ENCODE data around the gene B4GALT1.

DNA sequence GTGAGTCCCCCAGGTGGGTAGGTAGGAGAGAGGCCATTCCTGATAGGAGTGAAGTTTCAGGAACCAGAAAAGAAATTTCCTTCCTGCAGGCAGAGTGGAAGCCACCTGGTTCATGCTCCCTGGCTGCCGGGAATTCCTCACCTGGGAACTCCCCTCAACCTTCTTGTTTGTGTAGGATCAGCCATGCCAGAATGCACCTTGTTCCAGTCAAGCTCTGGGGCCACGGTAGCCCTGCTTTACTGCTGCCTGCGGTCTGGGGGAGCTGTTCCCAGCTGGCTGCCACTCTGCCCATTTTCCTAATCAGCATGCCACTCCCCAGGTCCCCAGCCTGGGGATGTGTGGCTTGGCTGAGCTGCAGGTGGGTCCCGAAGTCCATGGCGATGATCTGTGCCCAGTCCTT lies 18.7 kb upstream of the B4GALT1 start:
- TF ChIP-seq, protein P1, sequence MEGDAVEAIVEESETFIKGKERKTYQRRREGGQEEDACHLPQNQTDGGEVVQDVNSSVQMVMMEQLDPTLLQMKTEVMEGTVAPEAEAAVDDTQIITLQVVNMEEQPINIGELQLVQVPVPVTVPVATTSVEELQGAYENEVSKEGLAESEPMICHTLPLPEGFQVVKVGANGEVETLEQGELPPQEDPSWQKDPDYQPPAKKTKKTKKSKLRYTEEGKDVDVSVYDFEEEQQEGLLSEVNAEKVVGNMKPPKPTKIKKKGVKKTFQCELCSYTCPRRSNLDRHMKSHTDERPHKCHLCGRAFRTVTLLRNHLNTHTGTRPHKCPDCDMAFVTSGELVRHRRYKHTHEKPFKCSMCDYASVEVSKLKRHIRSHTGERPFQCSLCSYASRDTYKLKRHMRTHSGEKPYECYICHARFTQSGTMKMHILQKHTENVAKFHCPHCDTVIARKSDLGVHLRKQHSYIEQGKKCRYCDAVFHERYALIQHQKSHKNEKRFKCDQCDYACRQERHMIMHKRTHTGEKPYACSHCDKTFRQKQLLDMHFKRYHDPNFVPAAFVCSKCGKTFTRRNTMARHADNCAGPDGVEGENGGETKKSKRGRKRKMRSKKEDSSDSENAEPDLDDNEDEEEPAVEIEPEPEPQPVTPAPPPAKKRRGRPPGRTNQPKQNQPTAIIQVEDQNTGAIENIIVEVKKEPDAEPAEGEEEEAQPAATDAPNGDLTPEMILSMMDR (IDR thresholded peaks at IDR 0.05): no peak
- no peak for TF ChIP-seq ZFX (IDR thresholded peaks at IDR 0.05; ENCODE audit: borderline replicate concordance)

Data from 22Rv1 (cell line).